DMS114 treated with DMSO at 0.1 percent for 48 hours (cell line): ENCODE data around the gene CD81.

Experiments used
- DNase-seq: peaks from one replicate; lab custom pipeline; 2025; ENCODE audit not compliant: unreplicated experiment; lab: John Stamatoyannopoulos, UW

The CD81 gene

DNA sequence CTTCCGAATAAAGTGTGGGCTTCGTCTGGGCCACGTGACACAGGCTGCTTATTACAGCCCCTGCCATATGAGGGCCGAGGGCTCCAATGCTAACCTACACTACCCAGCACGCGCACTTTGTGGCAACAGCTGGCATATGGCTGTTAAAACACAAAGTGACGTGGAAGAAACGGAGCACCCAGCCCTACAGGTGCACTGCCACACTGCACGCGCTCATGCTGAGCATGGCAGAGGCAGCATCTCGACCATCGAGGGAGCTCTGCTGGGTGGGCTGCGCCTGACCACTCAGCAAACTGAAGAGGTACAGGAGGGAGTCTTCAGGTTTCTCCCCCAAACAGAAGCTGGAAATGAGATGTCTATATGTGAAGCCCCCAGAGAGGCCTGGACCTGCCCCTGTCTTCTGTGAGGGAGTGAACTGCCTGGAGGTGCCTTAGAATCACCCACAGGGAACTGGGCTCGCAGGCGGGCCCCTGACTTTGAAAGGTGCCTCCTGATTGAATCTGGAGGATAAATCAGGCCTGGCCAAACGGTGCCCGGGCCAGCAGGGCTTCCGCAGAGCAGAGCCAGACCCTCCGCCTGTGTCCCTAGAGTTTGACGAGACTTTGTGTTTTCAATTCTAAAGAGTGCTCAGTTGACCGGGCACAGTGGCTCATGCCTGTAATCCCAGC, 41.7 kb downstream of the CD81 start:
- no peak for DNase-seq

- peak; percentile 32 for DNase-seq
Observed at GRCh38 chr11:2419638-2420501, 42.8 kb downstream of the CD81 start.

- peak; percentile 51 for DNase-seq
Observed at GRCh38 chr11:2420502-2421225, 43.6 kb downstream of the CD81 start.

DNA sequence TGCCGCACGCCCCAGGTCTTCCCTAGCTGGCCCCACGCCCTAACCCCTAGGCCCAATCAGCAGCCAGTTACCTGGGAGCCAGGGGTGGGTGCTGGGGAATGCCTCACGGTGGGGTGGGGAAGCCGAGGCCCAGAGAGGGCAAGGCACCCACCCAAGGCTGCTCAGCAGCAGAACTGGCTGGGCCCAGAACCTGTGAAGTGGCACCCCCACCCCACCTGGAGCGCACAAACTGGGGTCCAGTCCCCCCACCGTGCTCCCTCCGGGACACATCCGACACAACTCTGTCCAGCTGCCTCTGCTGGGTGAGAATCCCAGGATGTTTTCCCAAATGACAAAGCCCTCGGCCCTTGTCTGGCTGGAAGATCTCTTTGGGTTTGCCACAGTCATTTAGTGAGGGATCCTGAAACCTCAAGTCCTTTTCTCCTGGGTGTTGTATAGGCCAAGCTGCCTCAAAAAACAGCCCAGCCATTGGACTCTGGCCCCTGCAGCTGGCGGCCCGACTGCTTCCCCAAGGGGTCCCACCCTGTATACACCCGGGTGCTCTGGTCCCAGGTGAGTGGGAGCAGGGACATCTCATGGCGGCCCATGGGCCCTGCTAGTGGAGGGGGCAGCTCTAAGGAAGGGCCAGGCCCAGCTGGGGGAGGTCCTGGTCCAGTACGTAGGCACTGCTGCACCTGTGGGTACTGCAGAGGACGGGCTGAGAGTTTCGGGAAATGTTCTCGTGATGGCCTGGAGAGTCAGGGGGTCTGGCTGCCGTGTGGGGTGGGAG, 44.3 kb downstream of the CD81 start:
- DNase-seq, result no peak

DNA sequence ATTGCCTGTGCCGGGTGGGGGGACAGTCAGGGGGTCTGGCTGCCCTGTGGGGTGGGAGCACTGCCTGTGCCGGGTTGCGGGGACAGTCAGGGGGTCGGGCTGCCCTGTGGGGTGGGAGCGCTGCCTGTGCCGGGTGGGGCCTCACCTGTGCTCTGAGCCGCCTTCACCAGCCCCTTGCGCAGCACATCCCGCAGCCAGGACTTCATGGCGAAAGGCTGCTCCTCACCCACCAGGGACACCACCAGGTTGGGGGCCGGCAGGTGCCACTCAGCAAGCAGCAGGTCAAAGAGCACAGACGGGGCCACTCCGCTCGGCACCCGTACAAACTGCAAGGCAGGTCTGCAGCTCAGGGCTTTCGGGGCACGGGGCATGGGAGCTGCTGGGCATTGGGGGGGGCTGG, 44.9 kb downstream of the CD81 start:
- DNase-seq, result no peak

DNA sequence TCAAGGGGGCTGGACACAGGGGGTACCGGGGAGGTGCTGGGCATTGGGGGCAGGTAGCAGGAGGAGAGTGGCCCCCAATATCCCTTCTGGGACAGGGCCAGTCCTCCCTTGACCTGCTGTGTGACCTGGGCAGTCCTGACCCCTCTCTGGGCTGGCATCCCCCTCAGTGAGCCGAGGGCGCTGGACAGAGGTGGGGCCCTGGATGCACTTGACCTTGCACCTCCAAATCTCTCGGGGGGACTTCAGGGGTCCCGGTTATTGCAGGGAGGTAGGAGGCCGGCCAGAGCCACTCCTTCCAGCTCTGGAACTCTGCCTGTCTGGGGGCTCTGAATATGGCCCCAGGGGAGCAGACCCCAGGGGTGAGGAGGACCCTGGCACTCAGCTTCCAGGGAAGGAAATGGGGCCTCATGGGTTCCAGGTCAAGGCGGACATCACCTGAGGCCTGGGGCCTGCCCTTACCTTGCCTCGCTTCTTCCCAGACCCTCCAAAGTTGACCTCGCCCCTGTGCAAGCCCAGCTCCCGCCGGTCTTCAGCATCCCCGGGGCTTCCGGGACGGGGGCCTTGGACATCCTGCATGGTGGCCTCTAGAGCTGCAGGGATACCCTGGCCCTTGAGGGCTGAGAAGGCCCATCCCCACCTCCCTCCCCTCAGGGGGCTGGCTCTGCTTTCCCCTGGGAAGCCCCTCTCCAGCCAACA, 45.5 kb downstream of the CD81 start:
- DNase-seq, result no peak

DNA sequence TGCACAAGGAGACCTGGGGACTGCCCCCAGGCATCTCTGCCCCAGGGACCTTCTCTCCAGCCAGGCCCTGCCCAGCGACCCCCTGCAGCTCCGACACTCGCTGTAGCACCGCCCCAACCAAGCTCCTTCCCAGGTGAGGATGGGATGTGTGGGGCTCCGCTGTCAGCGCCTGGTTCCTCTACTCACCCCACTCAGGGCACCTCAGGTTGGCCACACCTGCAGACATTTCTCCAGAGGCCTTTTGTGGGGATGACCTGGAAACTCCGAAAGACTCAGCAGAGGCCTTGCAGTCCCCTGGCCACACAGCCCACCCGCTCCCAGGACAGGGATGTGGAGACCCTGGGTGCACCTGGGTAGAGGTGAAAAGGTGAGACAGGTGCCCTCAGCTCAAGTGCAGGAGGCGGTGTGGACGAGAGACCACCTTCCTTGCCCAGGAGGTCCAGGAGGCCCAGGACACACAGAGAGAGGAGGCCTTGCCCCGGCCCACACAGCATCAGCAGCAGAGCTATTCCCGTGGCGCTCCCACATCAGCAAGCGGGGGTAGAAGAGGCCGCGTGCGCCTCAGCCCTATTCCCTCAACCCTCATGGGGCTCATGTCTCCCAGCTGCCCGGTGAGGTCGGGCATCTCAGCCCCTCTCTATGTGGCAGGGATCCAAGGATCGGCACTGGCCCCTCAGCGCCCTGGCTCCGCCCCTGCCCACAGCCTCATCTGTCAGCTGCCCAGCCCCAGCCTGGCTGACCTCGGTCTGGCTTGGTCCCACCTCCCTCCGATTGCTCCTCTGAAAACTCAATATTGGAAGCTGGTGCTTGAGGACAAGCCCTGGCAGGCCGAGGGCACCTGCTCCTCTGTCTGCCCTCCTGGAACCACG, 46.3 kb downstream of the CD81 start:
- DNase-seq, result no peak

DNA sequence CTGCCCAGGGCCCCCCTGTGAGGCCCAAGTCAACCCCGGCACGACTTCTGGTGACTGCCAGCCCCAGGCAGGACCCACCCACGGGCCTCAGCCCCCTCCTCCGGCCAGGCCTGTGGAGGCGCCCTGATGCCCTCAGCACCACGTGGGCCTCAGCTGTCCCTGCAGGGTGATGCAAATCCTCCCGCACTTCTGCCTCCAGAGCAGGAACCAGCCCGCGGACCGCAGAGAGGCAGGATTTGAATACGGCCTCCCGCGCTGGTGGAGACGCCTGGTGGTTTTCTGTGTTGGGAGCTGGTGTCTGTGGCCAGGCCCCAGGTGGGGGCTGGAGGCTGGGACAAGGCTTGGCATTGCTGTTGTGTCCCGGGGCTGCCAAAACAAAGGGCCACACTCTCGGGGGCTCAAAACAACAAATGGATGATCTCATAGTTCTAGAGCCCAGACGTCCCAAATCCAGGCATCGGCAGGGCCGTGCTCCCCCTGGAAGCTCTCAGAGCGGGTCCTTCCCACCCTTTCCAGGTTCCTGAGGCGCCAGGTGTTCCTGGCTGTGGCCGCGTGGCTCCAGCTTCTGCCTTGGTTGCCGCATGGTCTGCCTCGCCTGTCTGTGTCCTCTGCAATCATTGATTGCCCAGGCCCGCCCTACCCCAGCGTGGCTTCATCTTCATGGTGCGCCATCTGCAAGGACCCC, 47.8 kb downstream of the CD81 start:
- no peak for DNase-seq

DNA sequence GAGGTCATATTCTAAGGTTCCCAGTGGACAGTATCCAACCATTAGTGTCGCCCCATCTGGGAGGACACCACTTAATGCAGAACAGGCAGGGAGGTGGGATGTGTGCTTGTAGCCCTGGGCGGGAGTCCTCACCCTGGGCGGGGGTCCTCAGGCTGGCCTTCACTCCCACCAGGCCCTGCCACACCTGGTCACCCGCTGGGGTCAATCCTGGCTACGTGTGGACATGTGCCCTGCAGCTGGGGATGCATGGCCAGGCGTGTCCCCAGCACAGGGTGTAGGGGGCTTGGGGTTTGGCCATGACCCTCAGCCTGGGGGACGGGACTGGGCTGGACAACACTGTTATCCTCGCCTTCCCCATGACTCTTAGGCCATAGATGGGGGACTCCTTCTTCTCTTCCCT, 48.4 kb downstream of the CD81 start:
- no peak for DNase-seq

GRCh38 chr11:2426221-2426620, 49.1 kb downstream of the CD81 start:
- DNase-seq, result no peak

DNA sequence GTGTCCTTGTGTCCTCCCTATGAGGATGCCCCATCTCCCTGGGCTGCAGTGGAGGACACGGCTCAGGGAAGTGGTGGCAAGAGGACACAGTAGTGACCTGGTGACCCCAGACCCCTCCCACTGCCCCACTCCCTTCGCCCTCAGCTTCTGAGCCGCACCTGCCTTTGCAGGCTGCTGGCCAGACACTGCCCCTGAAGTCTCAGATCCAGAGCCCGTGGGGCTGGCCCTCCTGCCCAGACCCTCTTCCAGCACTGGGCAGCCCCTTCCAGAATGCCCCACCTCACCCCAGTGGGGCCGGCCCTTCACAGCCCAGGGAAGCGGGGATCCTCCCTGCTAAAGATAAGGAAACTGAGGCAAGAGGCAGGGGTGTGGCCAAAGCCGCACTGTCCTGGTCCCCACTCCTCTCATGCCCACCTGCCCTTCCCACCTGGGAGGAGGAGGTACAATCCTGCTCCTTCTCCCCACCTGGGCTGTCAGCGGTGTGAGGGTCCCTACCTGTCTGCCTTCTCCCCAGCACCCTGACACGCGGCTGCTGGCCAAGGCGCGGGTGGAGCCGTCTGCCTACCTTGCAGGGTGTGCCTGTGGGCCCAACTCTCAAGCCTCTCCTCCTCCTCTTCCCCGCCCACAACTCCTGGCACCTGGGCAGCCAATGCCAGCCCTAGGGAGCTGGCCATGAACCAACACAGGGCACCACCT, 49.9 kb downstream of the CD81 start:
- no peak for DNase-seq

- DNase-seq, result no peak
Observed at GRCh38 chr11:2427721-2428321, 50.7 kb downstream of the CD81 start.

GRCh38 chr11:2428322-2428795, 51.2 kb downstream of the CD81 start:
- DNase-seq, result no peak

- DNase-seq, result no peak
Observed at GRCh38 chr11:2431395-2431794, 54.3 kb downstream of the CD81 start.

- DNase-seq, result no peak
Observed at GRCh38 chr11:2432171-2432621, 55.1 kb downstream of the CD81 start.

GRCh38 chr11:2432628-2433071, 55.5 kb downstream of the CD81 start:
- DNase-seq, result no peak

GRCh38 chr11:2433106-2433925, 56.2 kb downstream of the CD81 start:
- DNase-seq, result no peak
